SK-N-SH (cell line): ENCODE results near the gene CTBP2.

Source experiments
- CHD2 ChIP-seq: fragments of 150-350 bp; IDR thresholded peaks from 2 replicates; pipeline ENCODE4 v1.6.1; 2018; ENCODE audit warnings: low read length; ENCODE audit not compliant: partially characterized antibody
- CTCF ChIP-seq: fragments of 200-600 bp; sonication (generic); IDR thresholded peaks from 2 replicates; pipeline ENCODE4 v1.6.1; 2017; ENCODE audit warnings: antibody characterized with exemption, mild to moderate bottlenecking, moderate library complexity
- FOXM1 ChIP-seq: IDR thresholded peaks from 2 replicates; pipeline ENCODE4 v1.4.0; 2012; ENCODE audit warnings: low read depth, mild to moderate bottlenecking
- GABPA ChIP-seq: IDR thresholded peaks from 2 replicates; pipeline ENCODE4 v1.4.0; 2012; ENCODE audit warnings: low read depth, mild to moderate bottlenecking
- GATA2 ChIP-seq: sonication (generic); formaldehyde crosslinking; IDR thresholded peaks from 2 replicates; pipeline ENCODE4 v1.5.0; 2020; ENCODE audit warnings: mild to moderate bottlenecking, missing genetic modification reagents
- MEF2A ChIP-seq: IDR thresholded peaks from 2 replicates; pipeline ENCODE4 v1.4.0; 2012; ENCODE audit warnings: low read depth, borderline replicate concordance
- MXI1 ChIP-seq: IDR thresholded peaks from 2 replicates; pipeline ENCODE4 v1.6.1; 2012; ENCODE audit warnings: mild to moderate bottlenecking, low read depth, low read length, improper control_type of control experiment
- POLR2AphosphoS5 ChIP-seq: IDR thresholded peaks from 2 replicates; pipeline ENCODE4 v1.6.1; 2012; ENCODE audit warnings: low read depth, low read length
- RAD21 ChIP-seq: IDR thresholded peaks from 2 replicates; pipeline ENCODE4 v1.6.1; 2012; ENCODE audit warnings: mild to moderate bottlenecking, low read length
- RFX5 ChIP-seq: IDR thresholded peaks from 2 replicates; pipeline ENCODE4 v1.6.1; 2012; ENCODE audit warnings: mild to moderate bottlenecking, improper control_type of control experiment, low read length
- RXRA ChIP-seq: IDR thresholded peaks from 2 replicates; pipeline ENCODE4 v1.4.0; 2012; ENCODE audit warnings: low read depth, mild to moderate bottlenecking, borderline replicate concordance
- TF ChIP-seq, protein P1 (sequence below): fragments of 150-350 bp; IDR thresholded peaks from 2 replicates; pipeline ENCODE4 v1.6.1; 2017; ENCODE audit warnings: antibody characterized with exemption, low read length, low read depth, borderline replicate concordance
- TF ChIP-seq, protein P2 (sequence below): IDR thresholded peaks from 2 replicates; pipeline ENCODE4 v1.6.1; 2012; ENCODE audit warnings: mild to moderate bottlenecking, low read depth, low read length, moderate library complexity

GRCh38 chr10:125016611-125017202 lies 143.7 kb downstream of the CTBP2 start:
- TF ChIP-seq RAD21 (no peak), CTCF (no peak), RXRA (no peak), POLR2AphosphoS5 (no peak), MEF2A (no peak), FOXM1 (no peak), RFX5 (no peak), CHD2 (no peak), GATA2 (CRISPR knock-in tag) (no peak), GABPA (no peak), MXI1 (no peak)
- TF ChIP-seq, protein P1, sequence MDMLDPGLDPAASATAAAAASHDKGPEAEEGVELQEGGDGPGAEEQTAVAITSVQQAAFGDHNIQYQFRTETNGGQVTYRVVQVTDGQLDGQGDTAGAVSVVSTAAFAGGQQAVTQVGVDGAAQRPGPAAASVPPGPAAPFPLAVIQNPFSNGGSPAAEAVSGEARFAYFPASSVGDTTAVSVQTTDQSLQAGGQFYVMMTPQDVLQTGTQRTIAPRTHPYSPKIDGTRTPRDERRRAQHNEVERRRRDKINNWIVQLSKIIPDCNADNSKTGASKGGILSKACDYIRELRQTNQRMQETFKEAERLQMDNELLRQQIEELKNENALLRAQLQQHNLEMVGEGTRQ = no peak
- TF ChIP-seq, protein P2, sequence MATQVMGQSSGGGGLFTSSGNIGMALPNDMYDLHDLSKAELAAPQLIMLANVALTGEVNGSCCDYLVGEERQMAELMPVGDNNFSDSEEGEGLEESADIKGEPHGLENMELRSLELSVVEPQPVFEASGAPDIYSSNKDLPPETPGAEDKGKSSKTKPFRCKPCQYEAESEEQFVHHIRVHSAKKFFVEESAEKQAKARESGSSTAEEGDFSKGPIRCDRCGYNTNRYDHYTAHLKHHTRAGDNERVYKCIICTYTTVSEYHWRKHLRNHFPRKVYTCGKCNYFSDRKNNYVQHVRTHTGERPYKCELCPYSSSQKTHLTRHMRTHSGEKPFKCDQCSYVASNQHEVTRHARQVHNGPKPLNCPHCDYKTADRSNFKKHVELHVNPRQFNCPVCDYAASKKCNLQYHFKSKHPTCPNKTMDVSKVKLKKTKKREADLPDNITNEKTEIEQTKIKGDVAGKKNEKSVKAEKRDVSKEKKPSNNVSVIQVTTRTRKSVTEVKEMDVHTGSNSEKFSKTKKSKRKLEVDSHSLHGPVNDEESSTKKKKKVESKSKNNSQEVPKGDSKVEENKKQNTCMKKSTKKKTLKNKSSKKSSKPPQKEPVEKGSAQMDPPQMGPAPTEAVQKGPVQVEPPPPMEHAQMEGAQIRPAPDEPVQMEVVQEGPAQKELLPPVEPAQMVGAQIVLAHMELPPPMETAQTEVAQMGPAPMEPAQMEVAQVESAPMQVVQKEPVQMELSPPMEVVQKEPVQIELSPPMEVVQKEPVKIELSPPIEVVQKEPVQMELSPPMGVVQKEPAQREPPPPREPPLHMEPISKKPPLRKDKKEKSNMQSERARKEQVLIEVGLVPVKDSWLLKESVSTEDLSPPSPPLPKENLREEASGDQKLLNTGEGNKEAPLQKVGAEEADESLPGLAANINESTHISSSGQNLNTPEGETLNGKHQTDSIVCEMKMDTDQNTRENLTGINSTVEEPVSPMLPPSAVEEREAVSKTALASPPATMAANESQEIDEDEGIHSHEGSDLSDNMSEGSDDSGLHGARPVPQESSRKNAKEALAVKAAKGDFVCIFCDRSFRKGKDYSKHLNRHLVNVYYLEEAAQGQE = no peak
